ENCODE data around the gene ELAVL1.
"Not testable (repeated sequence)": the region's sequence is repeated elsewhere in the genome, so short reads cannot be mapped to it uniquely, and the experiment has no call there.

Gene ELAVL1

DNA sequence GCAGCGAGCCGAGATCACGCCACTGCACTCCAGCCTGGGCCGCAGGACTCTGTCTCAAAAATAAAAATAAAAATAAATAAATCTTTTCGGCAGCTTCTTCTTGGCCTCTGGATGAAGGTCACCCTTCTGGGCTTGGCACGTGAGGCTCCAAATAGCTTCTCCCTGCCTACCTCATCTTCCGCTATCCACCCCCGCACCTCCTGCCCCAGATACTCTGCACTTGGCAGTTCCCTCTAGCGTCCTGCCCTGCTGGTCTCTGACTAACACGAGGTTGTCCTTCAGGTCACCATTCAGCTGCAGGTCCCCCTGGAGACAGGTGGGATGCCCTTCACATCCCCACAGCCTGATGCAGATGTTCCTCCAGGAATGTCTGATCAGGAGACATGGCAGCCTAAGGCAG, 38.6 kb upstream of the ELAVL1 start:
- Histone ChIP-seq H3K4me1 (ENCODE audit: insufficient read depth, insufficient read length) (peaks cover 11% of the 10 kb centered on the region), H3K9me3 (ENCODE audit: insufficient read depth, low read length) (no peaks in the 10 kb centered on the region), H3K9ac (ENCODE audit: insufficient read length, low read depth) (no peak overlapping the region), H3K27me3 (ENCODE audit: insufficient read depth, insufficient read length) (peaks cover 2% of the 10 kb centered on the region), H3K4me3 (ENCODE audit: insufficient read length, low read depth) (no peak overlapping the region), H3K36me3 (ENCODE audit: insufficient read depth, insufficient read length, low read length) (no peaks in the 10 kb centered on the region)
- no peak for DNase-seq (ENCODE audit: low read depth, low spot score)
- TF ChIP-seq YY1 (IDR thresholded peaks at IDR 0.05; ENCODE audit: insufficient read depth, insufficient read length) (no peak), SUZ12 (IDR thresholded peaks at IDR 0.05; ENCODE audit: extremely low read depth, insufficient read depth, insufficient read length) (no peak), ZNF274 (IDR thresholded peaks at IDR 0.05; ENCODE audit: low read depth, low read length) (no peak)

DNA sequence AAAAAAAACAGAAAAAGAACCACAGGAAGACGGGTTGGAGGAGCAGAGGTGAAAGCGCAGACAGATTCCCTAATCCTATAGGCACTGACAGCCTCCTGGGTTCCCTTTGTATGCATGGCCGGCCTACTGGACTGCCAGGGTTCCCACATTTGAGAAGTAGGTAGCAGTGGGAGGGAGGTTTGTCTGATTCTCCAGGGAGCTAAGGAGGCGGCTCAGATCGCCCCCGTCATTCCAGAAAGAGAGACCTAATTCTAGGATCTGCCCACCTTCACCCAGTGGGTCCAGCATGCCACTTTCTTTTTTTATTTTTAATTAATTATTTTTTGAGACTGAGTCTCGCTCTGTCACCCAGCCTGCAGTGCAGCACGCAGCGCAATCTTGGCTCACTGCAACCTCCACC, 37.5 kb upstream of the ELAVL1 start:
- H3K27me3 ChIP-seq (ENCODE audit: insufficient read depth, insufficient read length): no peaks in the 10 kb centered on the region
- DNase-seq (ENCODE audit: low read depth, low spot score): no peak
- no peak overlapping the region for H3K9ac ChIP-seq (ENCODE audit: insufficient read length, low read depth)
- H3K4me3 ChIP-seq (ENCODE audit: insufficient read length, low read depth): no peak overlapping the region
- TF ChIP-seq SUZ12 (IDR thresholded peaks at IDR 0.05; ENCODE audit: extremely low read depth, insufficient read depth, insufficient read length): no peak
- no peak for TF ChIP-seq YY1 (IDR thresholded peaks at IDR 0.05; ENCODE audit: insufficient read depth, insufficient read length)
- no peak for TF ChIP-seq ZNF274 (IDR thresholded peaks at IDR 0.05; ENCODE audit: low read depth, low read length)
- no peaks in the 10 kb centered on the region for H3K9me3 ChIP-seq (ENCODE audit: insufficient read depth, low read length)
- peaks cover 11% of the 10 kb centered on the region for H3K4me1 ChIP-seq (ENCODE audit: insufficient read depth, insufficient read length)
- no peaks in the 10 kb centered on the region for H3K36me3 ChIP-seq (ENCODE audit: insufficient read depth, insufficient read length, low read length)

DNA sequence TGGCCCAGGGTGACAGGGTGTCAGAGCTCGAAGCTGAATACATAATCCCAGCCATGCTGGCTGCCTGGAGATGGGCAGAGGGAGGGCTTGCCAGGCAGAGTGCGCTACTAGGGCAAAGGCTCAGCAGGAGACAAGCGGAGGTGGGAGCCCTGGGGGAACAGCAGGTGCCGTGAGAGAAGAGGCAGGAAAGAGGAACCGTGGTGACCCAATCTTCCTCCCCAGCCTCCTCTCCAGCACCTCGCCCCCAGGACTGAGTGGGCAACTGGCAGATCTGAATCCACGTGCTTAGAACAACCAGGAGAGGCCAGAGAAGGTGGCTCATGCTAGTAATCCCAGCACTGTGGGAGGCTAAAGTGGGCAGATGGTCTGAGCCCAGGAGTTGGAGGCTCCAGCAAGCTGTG, 36.1 kb upstream of the ELAVL1 start:
- no peak overlapping the region for H3K4me3 ChIP-seq (ENCODE audit: insufficient read length, low read depth)
- H3K36me3 ChIP-seq (ENCODE audit: insufficient read depth, insufficient read length, low read length): no peaks in the 10 kb centered on the region
- no peaks in the 10 kb centered on the region for H3K9me3 ChIP-seq (ENCODE audit: insufficient read depth, low read length)
- no peak for TF ChIP-seq ZNF274 (IDR thresholded peaks at IDR 0.05; ENCODE audit: low read depth, low read length)
- TF ChIP-seq SUZ12 (IDR thresholded peaks at IDR 0.05; ENCODE audit: extremely low read depth, insufficient read depth, insufficient read length): no peak
- TF ChIP-seq YY1 (IDR thresholded peaks at IDR 0.05; ENCODE audit: insufficient read depth, insufficient read length): no peak
- DNase-seq (ENCODE audit: low read depth, low spot score): no peak
- peaks cover 11% of the 10 kb centered on the region for H3K4me1 ChIP-seq (ENCODE audit: insufficient read depth, insufficient read length)
- no peaks in the 10 kb centered on the region for H3K27me3 ChIP-seq (ENCODE audit: insufficient read depth, insufficient read length)
- no peak overlapping the region for H3K9ac ChIP-seq (ENCODE audit: insufficient read length, low read depth)

DNA sequence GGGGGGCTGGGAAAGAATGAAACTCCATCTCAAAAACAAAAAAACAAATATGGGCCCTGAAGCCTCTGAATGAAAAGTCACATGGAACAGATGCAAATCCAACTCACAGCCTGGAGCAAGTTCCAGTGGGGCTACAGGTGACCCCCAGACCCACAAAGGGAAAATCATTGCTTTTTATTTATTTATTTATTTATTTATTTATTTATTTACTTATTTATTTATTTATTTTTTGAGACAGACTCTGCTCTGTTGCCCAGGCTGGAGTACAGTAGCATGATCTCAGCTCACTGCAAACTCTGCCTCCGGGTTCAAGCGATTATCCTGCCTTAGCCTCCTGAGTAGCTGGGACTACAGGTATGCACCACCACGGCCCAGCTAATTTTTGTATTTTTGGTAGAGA, 33.8 kb upstream of the ELAVL1 start:
- Histone ChIP-seq H3K36me3 (ENCODE audit: insufficient read depth, insufficient read length, low read length) (no peaks in the 10 kb centered on the region), H3K9me3 (ENCODE audit: insufficient read depth, low read length) (no peaks in the 10 kb centered on the region), H3K4me1 (ENCODE audit: insufficient read depth, insufficient read length) (peaks cover 8% of the 10 kb centered on the region), H3K27me3 (ENCODE audit: insufficient read depth, insufficient read length) (no peaks in the 10 kb centered on the region), H3K4me3 (ENCODE audit: insufficient read length, low read depth) (no peak overlapping the region), H3K9ac (ENCODE audit: insufficient read length, low read depth) (no peak overlapping the region)
- TF ChIP-seq YY1 (IDR thresholded peaks at IDR 0.05; ENCODE audit: insufficient read depth, insufficient read length) (no peak), ZNF274 (IDR thresholded peaks at IDR 0.05; ENCODE audit: low read depth, low read length) (no peak), SUZ12 (IDR thresholded peaks at IDR 0.05; ENCODE audit: extremely low read depth, insufficient read depth, insufficient read length) (no peak)
- no peak for DNase-seq (ENCODE audit: low read depth, low spot score)

DNA sequence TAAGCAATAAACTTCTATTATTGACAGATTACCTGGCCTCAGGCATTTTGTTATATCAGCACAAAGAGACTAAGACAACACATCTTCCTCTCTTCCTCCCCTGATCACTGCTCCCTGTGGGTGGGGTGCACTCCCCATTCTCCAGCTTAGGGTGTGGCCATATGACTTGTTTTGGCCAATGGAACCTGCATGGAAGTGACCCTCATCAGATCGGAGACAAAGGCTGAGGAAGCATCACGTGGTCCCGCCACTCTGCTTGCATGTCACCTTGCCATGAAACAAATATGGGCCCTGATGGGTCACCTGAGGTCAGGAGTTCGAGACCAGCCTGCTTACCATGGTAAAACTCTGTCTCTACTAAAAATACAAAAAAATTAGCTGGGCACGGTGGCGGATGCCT, 33.4 kb upstream of the ELAVL1 start:
- Histone ChIP-seq H3K9ac (ENCODE audit: insufficient read length, low read depth) (no peak overlapping the region), H3K4me1 (ENCODE audit: insufficient read depth, insufficient read length) (peaks cover 5% of the 10 kb centered on the region), H3K36me3 (ENCODE audit: insufficient read depth, insufficient read length, low read length) (no peaks in the 10 kb centered on the region), H3K27me3 (ENCODE audit: insufficient read depth, insufficient read length) (no peaks in the 10 kb centered on the region), H3K4me3 (ENCODE audit: insufficient read length, low read depth) (no peak overlapping the region), H3K9me3 (ENCODE audit: insufficient read depth, low read length) (no peaks in the 10 kb centered on the region)
- TF ChIP-seq SUZ12 (IDR thresholded peaks at IDR 0.05; ENCODE audit: extremely low read depth, insufficient read depth, insufficient read length) (no peak), YY1 (IDR thresholded peaks at IDR 0.05; ENCODE audit: insufficient read depth, insufficient read length) (no peak), ZNF274 (IDR thresholded peaks at IDR 0.05; ENCODE audit: low read depth, low read length) (no peak)
- no peak for DNase-seq (ENCODE audit: low read depth, low spot score)

DNA sequence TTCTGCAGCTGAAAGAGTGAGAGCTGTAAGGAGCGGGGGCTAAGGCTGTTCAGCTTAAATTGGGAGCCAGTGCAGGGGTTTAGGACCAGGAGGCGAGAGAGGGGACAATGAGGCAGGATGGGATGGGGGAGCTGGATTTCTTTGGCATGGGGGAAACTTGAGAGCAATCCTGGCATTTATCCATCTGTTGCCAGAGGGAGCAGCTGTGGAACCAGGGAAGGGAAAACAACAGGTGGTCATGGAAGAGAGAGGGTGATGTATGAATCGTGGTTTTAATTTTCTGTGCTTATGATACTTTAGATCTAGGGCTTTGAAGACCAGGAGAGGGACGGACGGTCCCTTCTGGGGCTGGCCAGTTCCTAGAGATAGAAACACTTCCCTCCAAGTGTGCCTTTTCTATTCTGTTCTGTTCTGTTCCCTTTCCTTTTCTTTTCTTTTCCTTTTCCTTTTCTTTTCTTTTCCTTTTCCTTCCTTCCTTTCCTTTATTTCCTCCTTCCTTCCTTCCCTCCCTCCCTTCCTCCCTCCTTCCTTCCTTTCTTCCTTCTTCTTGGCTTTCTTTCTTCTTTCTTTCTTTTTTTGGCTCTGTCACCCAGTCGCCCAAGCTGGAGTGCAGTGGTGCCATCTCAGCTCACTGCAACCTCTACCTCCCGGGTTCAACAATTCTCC, 31.1 kb upstream of the ELAVL1 start:
- Histone ChIP-seq H3K36me3 (ENCODE audit: insufficient read depth, insufficient read length, low read length) (no peaks in the 10 kb centered on the region), H3K27me3 (ENCODE audit: insufficient read depth, insufficient read length) (no peaks in the 10 kb centered on the region), H3K9ac (ENCODE audit: insufficient read length, low read depth) (no peak overlapping the region), H3K9me3 (ENCODE audit: insufficient read depth, low read length) (no peaks in the 10 kb centered on the region), H3K4me3 (ENCODE audit: insufficient read length, low read depth) (no peak overlapping the region), H3K4me1 (ENCODE audit: insufficient read depth, insufficient read length) (peaks cover 4% of the 10 kb centered on the region)
- DNase-seq (ENCODE audit: low read depth, low spot score): no peak
- TF ChIP-seq YY1 (IDR thresholded peaks at IDR 0.05; ENCODE audit: insufficient read depth, insufficient read length) (no peak), SUZ12 (IDR thresholded peaks at IDR 0.05; ENCODE audit: extremely low read depth, insufficient read depth, insufficient read length) (no peak), ZNF274 (IDR thresholded peaks at IDR 0.05; ENCODE audit: low read depth, low read length) (no peak)

DNA sequence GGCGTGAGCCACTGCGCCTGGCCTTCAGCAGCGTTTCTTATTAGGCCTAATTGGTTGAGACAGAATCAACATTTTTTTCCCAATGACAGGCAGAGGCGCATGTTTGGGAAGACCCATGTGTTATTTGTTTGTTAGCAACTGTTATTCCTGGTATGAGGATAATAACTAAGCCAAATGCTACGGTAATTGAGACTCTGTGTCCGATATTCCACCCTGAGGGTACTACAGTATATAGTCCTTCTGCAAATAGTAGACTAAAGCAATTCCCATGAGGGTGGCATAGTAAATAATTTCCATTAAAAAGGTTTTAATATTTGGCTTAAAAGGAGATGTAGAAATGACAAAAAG, 28.7 kb upstream of the ELAVL1 start:
- H3K4me3 ChIP-seq (ENCODE audit: insufficient read length, low read depth): no peak overlapping the region
- H3K36me3 ChIP-seq (ENCODE audit: insufficient read depth, insufficient read length, low read length): no peaks in the 10 kb centered on the region
- H3K9me3 ChIP-seq (ENCODE audit: insufficient read depth, low read length): no peaks in the 10 kb centered on the region
- DNase-seq (ENCODE audit: low read depth, low spot score): no peak
- no peak for TF ChIP-seq SUZ12 (IDR thresholded peaks at IDR 0.05; ENCODE audit: extremely low read depth, insufficient read depth, insufficient read length)
- TF ChIP-seq ZNF274 (IDR thresholded peaks at IDR 0.05; ENCODE audit: low read depth, low read length): no peak
- TF ChIP-seq YY1 (IDR thresholded peaks at IDR 0.05; ENCODE audit: insufficient read depth, insufficient read length): no peak
- H3K9ac ChIP-seq (ENCODE audit: insufficient read length, low read depth): no peak overlapping the region
- H3K27me3 ChIP-seq (ENCODE audit: insufficient read depth, insufficient read length): no peaks in the 10 kb centered on the region
- H3K4me1 ChIP-seq (ENCODE audit: insufficient read depth, insufficient read length): peaks cover 3% of the 10 kb centered on the region

DNA sequence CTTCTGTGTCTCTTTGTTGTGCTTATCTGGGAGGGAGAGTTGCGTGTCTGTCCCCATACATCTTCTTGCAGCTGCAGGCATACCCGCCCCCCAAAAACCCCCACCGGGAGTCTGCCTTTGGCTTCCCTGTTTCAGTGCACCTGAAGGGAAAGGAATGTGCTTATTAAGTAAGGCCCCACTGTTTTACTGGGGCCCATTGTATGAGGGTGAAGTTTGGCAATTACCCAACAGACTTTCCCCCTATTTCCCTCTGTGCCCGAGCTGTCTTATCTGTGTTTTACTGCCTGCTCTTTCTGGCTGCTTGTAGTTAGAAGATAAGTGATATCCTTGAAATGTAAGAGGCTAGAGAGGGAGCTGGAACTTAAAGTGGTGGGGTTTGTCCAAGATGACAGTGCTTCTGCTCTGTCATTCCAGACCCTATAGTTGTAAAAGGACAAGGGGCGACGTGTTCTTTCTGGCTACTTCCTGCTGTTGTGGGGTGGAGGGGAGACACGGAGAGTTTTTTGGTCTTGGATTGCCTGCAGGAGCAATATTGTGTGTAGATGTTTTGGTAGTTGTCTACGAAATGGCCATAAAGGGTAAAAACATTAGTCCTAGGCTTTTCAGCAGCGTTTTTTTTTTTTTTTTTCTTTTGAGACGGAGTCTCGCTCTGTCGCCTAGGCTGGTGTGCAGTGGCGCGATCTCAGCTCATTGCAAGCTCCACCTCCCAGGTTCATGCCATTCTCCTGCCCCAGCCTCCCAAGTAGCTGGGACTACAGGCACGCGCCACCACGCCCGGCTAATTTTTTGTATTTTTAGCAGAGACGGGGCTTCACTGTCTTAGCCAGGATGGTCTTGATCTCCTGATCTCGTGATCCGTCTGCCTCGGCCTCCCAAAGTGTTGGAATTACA, 28.1 kb upstream of the ELAVL1 start:
- not testable (repeated sequence) for H3K4me1 ChIP-seq (ENCODE audit: insufficient read depth, insufficient read length); H3K36me3 ChIP-seq (ENCODE audit: insufficient read depth, insufficient read length, low read length); H3K27me3 ChIP-seq (ENCODE audit: insufficient read depth, insufficient read length); H3K9me3 ChIP-seq (ENCODE audit: insufficient read depth, low read length); H3K4me3 ChIP-seq (ENCODE audit: insufficient read length, low read depth)
- peak; percentile 32 for DNase-seq (ENCODE audit: low read depth, low spot score)
- H3K9ac ChIP-seq (ENCODE audit: insufficient read length, low read depth): peak overlapping the region; percentile 53

All from NT2/D1 (cell line).